ENCODE measurements around the gene PTPRG.

PTPRG gene

DNA sequence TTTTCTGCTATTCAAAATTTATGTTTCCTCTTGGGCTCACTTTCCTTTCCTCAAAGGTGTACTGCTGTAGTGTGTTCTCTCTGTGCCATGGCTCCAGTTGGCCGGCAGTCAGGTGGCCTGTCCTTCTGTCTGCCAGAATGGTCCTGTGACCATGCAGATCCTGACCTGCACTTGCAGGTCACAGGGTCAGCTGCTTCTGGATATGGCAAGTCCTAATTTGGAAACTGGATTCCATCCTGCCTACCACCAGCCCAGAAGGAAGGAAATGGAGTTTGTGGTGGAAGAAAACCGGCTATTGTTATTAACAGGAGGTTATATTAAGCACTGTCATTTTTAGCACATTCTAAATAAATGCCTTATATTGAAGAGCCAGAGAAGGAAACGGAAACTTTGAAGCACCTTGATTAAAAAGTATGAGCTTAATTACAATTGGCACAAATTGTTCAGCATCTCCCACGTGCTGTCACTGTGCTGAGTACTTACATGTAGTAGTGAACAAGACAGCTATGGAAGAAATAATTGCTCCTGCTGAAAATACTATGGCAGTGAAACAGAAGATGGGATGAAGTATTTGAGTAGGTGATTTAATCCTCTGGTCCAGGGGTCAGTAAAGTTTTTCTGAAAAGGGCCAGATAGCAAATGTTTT lies 362.8 kb downstream of the PTPRG start:
- TF ChIP-seq RAD21 (IDR thresholded peaks at IDR 0.05; ENCODE audit: low read depth) (no peak), USF1 (IDR thresholded peaks at IDR 0.05) (no peak), NFIC (IDR thresholded peaks at IDR 0.05) (no peak), TAF1 (IDR thresholded peaks at IDR 0.05; ENCODE audit: low read depth) (no peak), CEBPB (IDR thresholded peaks at IDR 0.05) (no peak), EP300 (IDR thresholded peaks at IDR 0.05; ENCODE audit: borderline replicate concordance) (no peak), FOXM1 (IDR thresholded peaks at IDR 0.05; ENCODE audit: borderline replicate concordance, low read depth) (no peak), REST (IDR thresholded peaks at IDR 0.05; ENCODE audit: low read depth) (no peak), ZBTB7A (IDR thresholded peaks at IDR 0.05; ENCODE audit: low read depth) (no peak), TEAD4 (IDR thresholded peaks at IDR 0.05) (no peak), TCF12 (IDR thresholded peaks at IDR 0.05; ENCODE audit: low read depth) (no peak), CREB1 (IDR thresholded peaks at IDR 0.05; ENCODE audit: low read depth) (no peak), EGR1 (IDR thresholded peaks at IDR 0.05) (no peak), YY1 (IDR thresholded peaks at IDR 0.05; ENCODE audit: low read depth) (no peak)
- TF ChIP-seq, protein P1, sequence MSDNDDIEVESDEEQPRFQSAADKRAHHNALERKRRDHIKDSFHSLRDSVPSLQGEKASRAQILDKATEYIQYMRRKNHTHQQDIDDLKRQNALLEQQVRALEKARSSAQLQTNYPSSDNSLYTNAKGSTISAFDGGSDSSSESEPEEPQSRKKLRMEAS (IDR thresholded peaks at IDR 0.05) = no peak

DNA sequence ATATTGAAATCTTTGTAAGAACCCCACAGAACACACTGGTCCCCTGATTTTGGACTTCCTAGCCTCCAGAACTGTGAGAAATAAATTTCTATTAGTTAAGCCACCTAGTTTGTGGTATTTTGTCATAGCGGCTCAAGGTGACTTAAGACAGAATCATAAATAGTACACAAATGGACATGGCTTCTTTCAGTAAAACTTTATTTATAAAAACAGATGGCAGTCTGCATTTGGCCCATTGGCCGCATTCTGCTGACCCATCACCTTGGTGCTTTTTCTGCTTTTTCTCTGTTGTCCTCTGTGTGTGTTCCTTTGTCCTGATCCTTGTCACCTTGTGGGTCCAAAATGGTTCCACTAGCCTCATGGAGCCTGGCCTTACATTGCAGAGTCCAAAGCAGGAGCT lies 363.6 kb downstream of the PTPRG start:
- TF ChIP-seq EP300 (IDR thresholded peaks at IDR 0.05; ENCODE audit: borderline replicate concordance) = no peak
- TF ChIP-seq TEAD4 (IDR thresholded peaks at IDR 0.05) = no peak
- no peak for TF ChIP-seq USF1 (IDR thresholded peaks at IDR 0.05)
- TF ChIP-seq NFIC (IDR thresholded peaks at IDR 0.05) = no peak
- TF ChIP-seq TAF1 (IDR thresholded peaks at IDR 0.05; ENCODE audit: low read depth) = no peak
- TF ChIP-seq, protein P1 (IDR thresholded peaks at IDR 0.05) = no peak
- TF ChIP-seq CEBPB (IDR thresholded peaks at IDR 0.05) = no peak
- no peak for TF ChIP-seq RAD21 (IDR thresholded peaks at IDR 0.05; ENCODE audit: low read depth)

GRCh38 chr3:61925721-61926120 lies 364.4 kb downstream of the PTPRG start:
- TF ChIP-seq, protein P1 (IDR thresholded peaks at IDR 0.05) = no peak
- TF ChIP-seq RAD21 (IDR thresholded peaks at IDR 0.05; ENCODE audit: low read depth) (no peak), EP300 (IDR thresholded peaks at IDR 0.05; ENCODE audit: borderline replicate concordance) (no peak), NFIC (IDR thresholded peaks at IDR 0.05) (no peak), TEAD4 (IDR thresholded peaks at IDR 0.05) (no peak), YY1 (IDR thresholded peaks at IDR 0.05; ENCODE audit: low read depth) (no peak)

- no peak for TF ChIP-seq EGR1 (IDR thresholded peaks at IDR 0.05)
- TF ChIP-seq, protein P1 (IDR thresholded peaks at IDR 0.05) = no peak
- TF ChIP-seq TEAD4 (IDR thresholded peaks at IDR 0.05) = no peak
- no peak for TF ChIP-seq EP300 (IDR thresholded peaks at IDR 0.05; ENCODE audit: borderline replicate concordance)
- TF ChIP-seq ZBTB7A (IDR thresholded peaks at IDR 0.05; ENCODE audit: low read depth) = no peak
- TF ChIP-seq RAD21 (IDR thresholded peaks at IDR 0.05; ENCODE audit: low read depth) = no peak
- no peak for TF ChIP-seq NFIC (IDR thresholded peaks at IDR 0.05)
- TF ChIP-seq USF1 (IDR thresholded peaks at IDR 0.05) = no peak
- TF ChIP-seq REST (IDR thresholded peaks at IDR 0.05; ENCODE audit: low read depth) = no peak
- no peak for TF ChIP-seq FOXM1 (IDR thresholded peaks at IDR 0.05; ENCODE audit: borderline replicate concordance, low read depth)
- TF ChIP-seq TCF12 (IDR thresholded peaks at IDR 0.05; ENCODE audit: low read depth) = no peak
- no peak for TF ChIP-seq TAF1 (IDR thresholded peaks at IDR 0.05; ENCODE audit: low read depth)
- TF ChIP-seq YY1 (IDR thresholded peaks at IDR 0.05; ENCODE audit: low read depth) = no peak
- no peak for TF ChIP-seq CEBPB (IDR thresholded peaks at IDR 0.05)
- TF ChIP-seq CREB1 (IDR thresholded peaks at IDR 0.05; ENCODE audit: low read depth) = no peak
These were observed 365.6 kb downstream of the PTPRG start for GRCh38 chr3:61926923-61927322.

- TF ChIP-seq TCF12 (IDR thresholded peaks at IDR 0.05; ENCODE audit: low read depth) = no peak
These were observed 366.0 kb downstream of the PTPRG start for GRCh38 chr3:61927332-61927731.
